Stimulated activated CD4-positive, alpha-beta T cell treated with anti-CD3 and anti-CD28 coated beads, Interleukin-12 subunit alpha, Interleukin-12 subunit beta, amount 100 ng/mL, for 4 hours (primary cell): ENCODE results near the gene SLC25A52.
A peak's percentile ranks its signal among the peaks of the same experiment; 100 is the strongest.
"Not testable (repeated sequence)": the region's sequence is repeated elsewhere in the genome, so short reads cannot be mapped to it uniquely, and the experiment has no call there.

Experiments used
- DNase-seq: peaks from one replicate; pipeline ENCODE4 v3.0.0-alpha.2; 2020

The SLC25A52 gene

GRCh38 chr18:31760695-31761094 lies at the start of gene SLC25A52:
SLC25A52 (minus strand) TSS chr18:31760880; CDS start chr18:31760661, 219 bp downstream.
- no peak for DNase-seq

- DNase-seq = not testable (repeated sequence)
These were observed 48.4 kb upstream of the SLC25A52 start for GRCh38 chr18:31809049-31809448.

- DNase-seq = no peak
These were observed 40.4 kb upstream of the SLC25A52 start for GRCh38 chr18:31801078-31801477.

- DNase-seq = not testable (repeated sequence)
These were observed 38.6 kb upstream of the SLC25A52 start for GRCh38 chr18:31799257-31799656.

GRCh38 chr18:31798399-31798798 lies 37.7 kb upstream of the SLC25A52 start:
- DNase-seq = no peak

GRCh38 chr18:31795747-31796146 lies 35.1 kb upstream of the SLC25A52 start:
- DNase-seq = no peak

GRCh38 chr18:31793531-31793930 lies 32.9 kb upstream of the SLC25A52 start:
- no peak for DNase-seq

GRCh38 chr18:31792580-31792911 lies 31.9 kb upstream of the SLC25A52 start:
- DNase-seq = no peak

- DNase-seq = no peak
These were observed 31.3 kb upstream of the SLC25A52 start for GRCh38 chr18:31791817-31792579.

GRCh38 chr18:31789409-31789808 lies 28.7 kb upstream of the SLC25A52 start:
- DNase-seq = no peak

GRCh38 chr18:31783059-31783458 lies 22.4 kb upstream of the SLC25A52 start:
- DNase-seq = no peak

GRCh38 chr18:31778391-31778950 lies 17.8 kb upstream of the SLC25A52 start:
- DNase-seq = no peak

GRCh38 chr18:31776093-31776492 lies 15.4 kb upstream of the SLC25A52 start:
- no peak for DNase-seq

GRCh38 chr18:31774962-31775361 lies 14.3 kb upstream of the SLC25A52 start:
- DNase-seq = no peak

- no peak for DNase-seq
These were observed 13.8 kb upstream of the SLC25A52 start for GRCh38 chr18:31774477-31774785.

- DNase-seq = no peak
These were observed 13.2 kb upstream of the SLC25A52 start for GRCh38 chr18:31773774-31774476.

- no peak for DNase-seq
These were observed 12.0 kb upstream of the SLC25A52 start for GRCh38 chr18:31772699-31773098.

- no peak for DNase-seq
These were observed 10.4 kb downstream of the SLC25A52 start for GRCh38 chr18:31750273-31750672.

GRCh38 chr18:31746396-31746795 lies 14.3 kb downstream of the SLC25A52 start:
- DNase-seq = no peak

GRCh38 chr18:31744321-31745067 lies 16.2 kb downstream of the SLC25A52 start:
- DNase-seq = no peak

- not testable (repeated sequence) for DNase-seq
These were observed 17.1 kb downstream of the SLC25A52 start for GRCh38 chr18:31743600-31743999.

- DNase-seq = peak; percentile 41
These were observed 19.5 kb downstream of the SLC25A52 start for GRCh38 chr18:31741097-31741735.

- no peak for DNase-seq
These were observed 20.5 kb downstream of the SLC25A52 start for GRCh38 chr18:31740180-31740579.
